Measurements from ENCODE around the gene RPL37.

GRCh38 chr5:40869384-40869783, 34.4 kb upstream of the RPL37 start:
- no peak for TF ChIP-seq POLR2A (IDR thresholded peaks at IDR 0.05)
- no peak for TF ChIP-seq CTCF (IDR thresholded peaks at IDR 0.05)

All from Peyer's patch (tissue), 4 donors.